ENCODE results near the gene DENND1A.

Gene DENND1A

DNA sequence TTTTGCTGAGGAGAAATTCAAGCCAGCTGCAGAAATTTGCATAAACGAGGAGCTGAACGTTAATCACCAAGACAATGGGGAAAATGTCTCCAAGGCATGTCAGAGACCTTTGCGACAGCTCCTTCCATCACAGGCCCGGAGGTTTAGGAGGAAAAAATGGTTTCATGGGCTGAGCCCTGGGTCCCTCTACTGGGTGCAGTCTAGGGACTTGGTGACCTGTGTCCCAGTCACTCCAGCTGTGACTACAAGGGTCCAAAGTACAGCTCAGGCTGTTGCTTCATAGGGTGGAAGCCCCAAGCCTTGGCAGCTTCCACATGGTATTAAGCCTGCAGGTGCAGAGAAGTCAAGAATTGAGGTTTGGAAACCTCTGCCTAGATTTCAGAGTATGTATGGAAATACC is 207.5 kb downstream of the DENND1A start:
- DNase-seq: no peak

DNA sequence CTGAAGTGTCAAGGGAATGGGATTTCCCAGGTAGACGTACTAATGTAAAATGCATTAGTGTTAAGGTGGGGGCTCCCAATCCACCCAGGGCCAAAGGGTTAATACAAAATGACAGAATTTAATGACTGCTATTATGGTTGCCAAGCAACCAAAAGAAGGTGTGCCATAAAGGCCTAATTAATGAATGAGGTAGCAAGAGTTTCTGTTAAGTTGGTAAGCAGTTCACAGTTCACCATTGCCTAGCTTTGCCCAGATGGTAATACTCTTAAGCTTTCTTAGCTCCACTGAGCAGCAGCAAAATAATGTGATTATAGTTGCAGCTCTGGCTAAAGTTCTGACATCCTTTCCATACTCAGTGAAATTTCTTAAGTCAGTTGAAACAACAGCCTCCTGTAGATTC is 211.7 kb downstream of the DENND1A start:
- DNase-seq: no peak

DNA sequence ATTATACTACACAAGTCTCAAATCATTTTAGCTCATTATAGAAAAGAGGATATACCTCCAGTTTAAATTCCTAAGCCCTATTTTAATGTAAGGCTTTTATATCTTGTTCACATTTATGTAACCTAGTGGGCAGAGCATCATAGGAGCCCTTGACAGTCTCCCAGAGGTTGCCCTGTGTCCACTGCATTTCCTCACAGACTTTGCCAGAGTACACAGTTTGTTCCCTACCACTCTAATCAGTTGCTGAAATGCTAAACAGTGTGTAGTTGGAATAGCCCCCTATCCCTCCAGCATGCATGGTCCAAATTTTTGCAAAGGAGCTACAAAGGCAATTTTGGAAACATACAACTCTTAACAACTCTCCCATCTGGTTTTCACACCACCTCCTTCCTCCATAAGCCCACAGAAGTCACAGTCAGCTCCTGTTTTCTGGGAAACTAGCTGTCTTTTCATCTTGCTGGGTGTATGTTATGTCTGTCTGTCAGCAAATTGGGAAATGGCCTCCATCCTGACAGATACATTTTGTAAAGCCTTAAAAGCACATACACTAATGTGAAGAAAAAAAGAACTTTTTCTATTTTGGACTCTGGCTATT is 212.2 kb downstream of the DENND1A start:
- no peak for DNase-seq

DNA sequence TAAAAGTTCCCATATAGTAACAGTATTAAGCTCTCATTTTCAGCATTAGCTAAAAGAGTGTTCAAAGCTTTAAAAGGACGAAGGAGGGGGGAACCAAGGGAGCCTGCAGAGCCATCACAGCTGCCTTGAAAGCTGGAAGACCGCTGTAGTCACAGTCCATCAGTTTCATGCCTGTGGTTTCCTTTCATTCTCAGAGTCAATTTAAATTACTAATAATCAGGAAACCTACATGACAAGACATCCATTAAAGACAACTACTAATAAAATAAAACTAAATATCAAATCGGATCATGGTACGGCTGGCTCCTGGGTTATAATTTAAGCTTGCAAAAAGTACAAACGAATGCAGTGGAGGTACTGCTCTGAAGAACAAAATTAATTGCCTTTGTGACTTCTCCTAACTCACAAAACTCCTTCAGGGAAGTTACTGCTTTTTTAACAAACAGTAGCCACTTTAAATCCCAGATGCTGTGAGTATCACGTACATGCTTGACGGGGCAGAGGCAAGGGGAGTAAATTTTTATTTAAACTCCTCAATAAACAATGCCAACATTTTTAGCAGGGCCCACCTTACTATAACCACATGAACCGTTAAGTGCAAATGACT is 213.5 kb downstream of the DENND1A start:
- DNase-seq: no peak

DNA sequence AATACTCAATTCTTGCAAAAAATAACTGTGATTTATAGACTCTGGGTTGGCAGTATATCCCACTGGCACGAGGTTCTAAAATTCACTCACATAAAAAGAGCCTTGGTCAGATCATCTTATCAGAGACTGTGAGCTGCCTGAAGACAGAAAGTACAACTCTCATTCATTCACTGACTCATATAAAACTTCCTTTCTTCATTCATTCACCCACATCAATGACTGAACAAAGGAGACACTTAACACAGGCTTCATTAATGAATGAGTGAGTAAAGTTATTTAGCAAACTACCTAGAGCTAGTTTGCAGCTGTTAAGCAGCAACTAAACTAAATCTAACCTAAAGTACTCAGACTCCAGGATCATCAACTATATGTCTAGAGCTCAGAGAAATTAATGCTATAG is 214.7 kb downstream of the DENND1A start:
- no peak for DNase-seq

DNA sequence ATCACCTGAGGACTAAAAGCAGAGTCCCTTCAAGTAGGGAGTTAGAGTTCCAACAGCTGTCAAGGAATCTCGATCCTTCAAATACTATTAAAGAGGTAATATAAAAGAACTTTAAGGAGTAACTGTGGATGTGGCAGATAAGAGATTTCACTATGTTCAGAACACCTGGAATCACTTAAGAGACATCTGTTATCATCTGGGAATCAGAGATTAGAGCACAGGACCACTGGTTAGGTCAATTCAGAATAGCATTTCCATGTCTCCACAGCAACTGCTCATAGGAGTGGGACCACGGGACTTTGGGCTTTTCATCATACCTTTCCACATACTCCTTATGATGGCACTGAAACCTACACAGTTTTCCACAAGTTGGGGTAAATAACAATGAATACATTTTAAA is 216.6 kb downstream of the DENND1A start:
- DNase-seq: no peak

DNA sequence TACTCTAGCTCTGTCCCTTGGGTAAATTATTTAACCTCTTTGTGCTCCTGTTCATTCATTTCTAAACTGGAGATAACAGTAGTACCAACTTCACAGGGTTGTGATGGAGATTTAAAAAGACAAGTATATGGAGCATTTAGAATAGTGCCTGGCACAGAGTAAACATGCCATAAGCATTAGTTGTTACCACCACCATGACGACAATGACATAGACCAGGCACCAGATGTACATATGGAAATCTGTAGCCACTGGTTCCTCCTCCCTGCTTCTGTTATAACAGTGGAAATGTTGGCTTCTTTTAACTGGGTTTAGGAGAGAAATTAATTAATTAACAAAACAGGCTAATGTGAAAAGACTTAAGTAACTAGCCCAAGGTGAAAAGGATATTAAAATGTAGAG is 217.5 kb downstream of the DENND1A start:
- DNase-seq: peak; percentile 39

DNA sequence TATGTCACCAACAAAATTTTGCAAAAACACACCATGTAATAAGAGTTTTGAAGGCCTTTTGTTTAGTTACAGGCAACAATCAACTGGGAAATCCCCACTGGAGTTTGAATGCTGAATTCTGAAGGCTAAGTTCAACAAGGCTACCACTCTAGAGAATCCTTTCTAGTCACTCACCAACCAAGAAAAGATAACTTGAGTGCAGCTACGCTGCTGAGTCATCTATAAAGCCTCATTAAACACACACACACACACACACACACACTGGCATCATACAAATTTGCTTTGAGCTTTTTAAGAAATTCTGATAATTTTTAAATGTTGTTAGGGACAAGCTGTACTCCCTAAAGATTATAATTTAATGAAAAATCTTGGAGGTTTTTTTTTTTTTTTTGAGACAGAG is 219.6 kb downstream of the DENND1A start:
- DNase-seq: peak; percentile 88

DNA sequence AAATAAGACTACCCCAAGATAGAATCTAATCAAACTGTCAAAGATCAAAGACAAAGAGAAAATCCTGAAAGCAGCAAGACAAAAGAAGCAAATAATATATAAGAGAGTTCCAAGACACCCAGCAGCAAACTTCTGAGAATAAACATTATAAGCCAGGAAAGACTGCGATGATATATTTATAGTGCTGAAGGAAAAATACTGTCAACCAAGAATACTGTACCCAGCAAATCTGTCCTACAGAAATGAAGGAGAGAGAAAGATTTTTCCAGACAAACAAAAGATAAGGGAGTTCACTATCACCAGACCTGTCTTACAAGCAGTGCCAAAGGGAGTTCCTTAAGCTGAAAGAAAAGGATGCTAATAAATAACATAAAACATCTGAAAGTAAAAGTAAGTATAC is 227.4 kb downstream of the DENND1A start:
- no peak for DNase-seq

DNA sequence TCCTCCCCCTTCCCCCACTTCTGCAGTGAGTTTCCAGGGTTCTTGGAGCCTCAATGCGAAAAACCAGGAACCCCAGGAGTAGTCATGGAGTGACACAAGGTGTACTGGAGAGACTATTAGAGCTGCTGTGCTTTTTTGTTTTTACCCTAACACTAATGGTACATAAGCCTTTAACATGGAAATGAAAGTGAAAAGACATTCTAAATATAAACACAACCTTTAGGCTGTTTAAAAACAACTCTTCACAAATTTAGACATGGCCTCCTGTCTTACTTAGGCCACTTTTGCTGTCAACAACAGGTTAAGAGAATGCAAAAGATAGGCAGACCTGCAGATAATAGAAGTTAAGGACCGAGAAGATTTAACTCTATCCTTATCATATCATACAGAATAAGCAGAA is 232.2 kb downstream of the DENND1A start:
- no peak for DNase-seq

DNA sequence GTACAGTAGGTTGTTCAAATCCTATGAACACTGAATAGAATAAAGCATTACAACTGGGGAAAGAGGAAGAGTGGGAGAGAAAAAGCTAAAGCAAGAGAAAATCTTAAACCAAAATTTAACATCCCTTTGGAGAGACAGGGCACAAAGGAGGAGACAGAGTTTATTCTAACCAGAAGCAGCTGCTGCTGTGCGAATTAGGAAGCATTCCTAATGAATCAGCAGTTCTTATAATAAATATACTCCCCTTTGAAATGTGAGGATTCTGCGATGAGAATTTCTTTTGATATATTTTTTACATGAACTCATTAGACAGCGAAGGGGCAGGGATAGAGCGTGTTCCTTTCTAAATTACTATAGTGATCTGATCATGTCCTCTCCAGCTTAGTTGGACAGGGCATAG is 233.4 kb downstream of the DENND1A start:
- peak; percentile 35 for DNase-seq

DNA sequence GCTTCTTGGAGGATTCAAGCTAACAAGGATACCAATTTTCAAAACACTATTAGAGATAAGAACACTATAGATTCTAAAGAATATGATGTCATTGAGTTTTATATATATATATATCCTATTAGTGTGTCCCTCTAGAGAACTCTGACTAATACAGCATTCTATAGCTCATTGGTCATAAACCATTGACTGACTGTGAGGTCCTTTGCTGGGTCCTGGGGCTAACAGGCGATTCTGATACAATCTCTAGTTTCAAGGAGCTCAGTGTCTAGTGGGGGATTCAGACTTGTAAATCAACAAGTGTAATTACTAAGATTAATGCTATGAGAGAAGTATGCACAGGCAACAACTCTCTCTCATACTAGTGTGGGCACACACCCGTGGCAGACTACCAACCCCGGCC is 234.5 kb downstream of the DENND1A start:
- DNase-seq: peak; percentile 74

DNA sequence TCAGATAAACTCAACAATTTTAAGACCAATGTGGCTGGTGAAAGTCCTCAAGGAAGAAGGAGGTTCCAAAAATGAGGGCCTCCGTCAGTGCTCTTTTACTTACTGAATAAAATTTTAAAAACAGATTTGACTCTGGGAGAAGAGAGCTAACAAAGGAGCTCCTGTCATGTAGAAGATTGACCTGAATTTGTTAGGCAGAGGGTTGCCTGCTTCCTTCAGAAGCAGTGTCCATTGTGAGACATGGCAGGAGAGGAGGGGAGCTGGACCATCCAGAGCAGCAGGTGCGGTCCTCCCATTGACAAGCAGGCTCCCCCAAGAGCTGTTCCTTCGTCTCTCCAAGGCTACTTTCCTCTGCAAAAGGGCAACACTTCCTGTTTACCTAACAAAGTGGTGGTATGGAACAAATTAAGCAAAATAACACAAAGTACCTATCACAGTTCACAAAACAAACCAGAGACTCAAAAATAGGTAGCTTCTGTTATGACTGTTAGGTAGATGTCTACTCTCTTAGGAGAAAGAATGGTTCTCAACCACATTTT is 238.1 kb downstream of the DENND1A start:
- DNase-seq: no peak

DNA sequence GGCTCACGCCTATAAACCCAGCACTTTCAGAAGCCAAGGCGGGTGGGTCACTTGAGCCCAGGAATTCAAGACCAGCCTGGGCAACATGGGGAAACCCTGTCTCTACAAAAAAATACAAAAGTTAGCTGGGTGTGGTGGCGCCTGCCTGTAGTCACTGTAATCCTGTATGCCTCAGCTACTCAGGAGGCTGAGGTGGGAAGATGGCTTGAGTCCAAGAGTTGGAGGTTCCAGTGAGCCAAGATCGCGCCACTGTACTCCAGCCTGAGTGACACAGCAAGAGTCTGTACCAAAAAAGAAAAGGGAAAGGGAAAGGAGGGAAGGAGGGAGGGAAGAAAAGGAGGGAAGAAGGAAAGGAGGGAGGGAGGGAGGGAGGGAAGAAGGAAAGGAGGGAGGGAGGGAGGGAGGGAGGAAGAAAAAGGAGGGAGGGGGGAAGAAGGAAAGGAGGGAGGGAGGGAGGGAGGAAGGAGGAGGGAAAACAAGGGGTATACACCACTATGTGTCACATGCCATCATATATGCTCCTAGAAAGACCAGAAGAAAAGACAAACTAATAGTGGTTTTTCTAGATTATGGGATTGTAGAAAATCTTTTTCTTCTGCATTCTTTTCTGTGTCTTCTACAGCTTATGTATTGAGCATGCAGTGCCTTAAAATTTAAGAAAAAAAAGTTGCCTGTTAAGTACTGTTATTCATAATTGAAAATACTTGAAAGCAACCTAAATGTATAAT is 240.1 kb downstream of the DENND1A start:
- no peak for DNase-seq

DNA sequence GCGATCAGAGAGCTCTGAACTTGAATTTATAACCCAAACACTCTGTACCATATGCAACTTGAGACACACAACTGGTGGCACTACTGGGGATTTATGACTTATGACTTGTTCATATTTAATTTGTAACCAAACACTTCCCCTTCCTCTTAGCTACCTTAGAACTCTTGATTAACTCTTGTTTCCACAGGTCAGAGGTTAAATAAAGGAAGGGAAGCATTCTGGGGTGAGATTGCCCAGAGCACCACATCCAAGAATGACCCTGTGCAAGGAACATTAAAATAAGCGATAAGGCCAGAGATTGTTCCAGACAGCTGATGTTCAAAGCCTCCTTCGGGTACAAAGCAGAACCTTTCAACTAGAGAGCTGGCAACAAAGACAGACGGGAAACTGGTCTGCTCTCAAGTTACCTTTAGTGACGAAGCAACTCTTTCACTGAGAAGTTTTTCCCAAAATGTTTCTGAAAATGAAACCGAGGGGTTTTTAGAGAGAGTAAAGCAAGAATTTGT is 242.6 kb downstream of the DENND1A start:
- DNase-seq: no peak

DNA sequence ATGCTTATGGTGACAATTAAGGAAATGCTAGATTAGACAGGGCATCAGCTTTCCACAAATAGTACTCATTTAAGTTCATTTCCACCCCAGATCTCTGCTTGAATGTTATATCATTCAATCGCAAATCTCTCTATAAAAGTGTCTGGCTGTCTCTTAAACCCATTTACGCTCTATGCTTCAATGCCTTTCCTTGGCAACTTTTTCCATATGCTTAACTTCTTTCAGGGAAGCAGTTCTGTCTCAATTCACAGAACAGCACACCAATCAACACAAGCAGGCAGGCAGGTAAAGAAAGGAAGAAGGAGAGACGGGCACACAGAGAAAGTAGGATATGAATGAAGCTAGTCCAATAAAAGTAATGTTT is 243.1 kb downstream of the DENND1A start:
- DNase-seq: no peak

DNA sequence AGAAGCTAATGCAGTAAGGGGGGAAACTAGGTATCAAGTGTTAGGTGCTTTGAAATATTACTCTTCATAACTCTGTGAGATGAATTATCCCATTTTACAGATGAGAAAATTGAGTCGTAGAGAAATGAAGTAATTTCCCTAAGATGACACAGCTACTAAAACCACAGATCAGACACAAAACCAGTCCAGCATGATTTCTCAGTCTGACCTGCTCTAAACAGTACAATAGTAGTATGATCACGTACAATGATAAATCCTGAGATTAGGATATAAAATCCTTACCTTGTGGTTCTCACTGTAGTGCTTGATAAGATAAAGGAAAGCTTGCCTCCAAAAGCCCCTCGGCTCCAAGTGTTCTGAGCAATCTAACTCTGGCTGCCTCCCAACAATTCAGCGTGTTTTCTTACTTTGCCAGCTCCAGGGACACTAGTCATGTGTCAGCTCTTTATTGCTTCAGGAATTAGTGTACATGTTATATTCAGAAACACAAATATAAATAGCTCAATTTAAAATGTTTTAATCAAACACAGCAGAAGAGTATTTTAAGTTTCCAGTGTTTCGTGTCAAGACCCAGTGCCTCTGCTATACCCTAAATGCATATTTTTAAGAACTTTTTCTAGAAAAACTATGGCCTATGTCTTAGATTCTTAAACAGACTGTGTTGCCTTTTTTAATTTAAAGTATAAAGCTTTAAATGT is 243.6 kb downstream of the DENND1A start:
- DNase-seq: peak; percentile 67

DNA sequence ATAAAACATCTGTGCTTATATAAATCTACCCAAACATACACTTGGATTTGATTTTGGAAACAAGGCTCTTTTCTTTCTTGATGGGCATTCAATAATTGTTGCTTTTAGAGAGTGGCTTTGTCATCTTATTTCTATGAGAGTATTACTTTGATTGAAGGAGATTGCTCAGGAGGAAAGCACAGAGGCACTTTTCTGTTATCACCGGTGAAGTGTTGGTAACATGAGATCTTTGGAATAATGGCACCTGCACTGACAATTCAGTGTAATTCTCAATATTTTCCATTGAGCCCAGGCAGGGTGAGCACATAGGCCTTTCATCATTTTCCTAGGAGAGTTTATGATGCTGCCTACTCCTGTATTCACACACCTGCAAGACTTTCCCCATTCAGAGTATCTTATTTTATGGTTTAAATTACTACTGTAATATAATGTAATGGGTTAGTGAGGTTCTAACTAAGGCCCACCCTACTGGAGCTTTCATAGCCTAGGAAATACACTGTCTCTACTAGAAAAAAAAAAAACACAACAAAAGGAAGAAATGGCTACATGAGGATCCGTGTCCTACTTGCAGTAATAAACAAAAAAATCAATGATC is 244.3 kb downstream of the DENND1A start:
- DNase-seq: no peak

DNA sequence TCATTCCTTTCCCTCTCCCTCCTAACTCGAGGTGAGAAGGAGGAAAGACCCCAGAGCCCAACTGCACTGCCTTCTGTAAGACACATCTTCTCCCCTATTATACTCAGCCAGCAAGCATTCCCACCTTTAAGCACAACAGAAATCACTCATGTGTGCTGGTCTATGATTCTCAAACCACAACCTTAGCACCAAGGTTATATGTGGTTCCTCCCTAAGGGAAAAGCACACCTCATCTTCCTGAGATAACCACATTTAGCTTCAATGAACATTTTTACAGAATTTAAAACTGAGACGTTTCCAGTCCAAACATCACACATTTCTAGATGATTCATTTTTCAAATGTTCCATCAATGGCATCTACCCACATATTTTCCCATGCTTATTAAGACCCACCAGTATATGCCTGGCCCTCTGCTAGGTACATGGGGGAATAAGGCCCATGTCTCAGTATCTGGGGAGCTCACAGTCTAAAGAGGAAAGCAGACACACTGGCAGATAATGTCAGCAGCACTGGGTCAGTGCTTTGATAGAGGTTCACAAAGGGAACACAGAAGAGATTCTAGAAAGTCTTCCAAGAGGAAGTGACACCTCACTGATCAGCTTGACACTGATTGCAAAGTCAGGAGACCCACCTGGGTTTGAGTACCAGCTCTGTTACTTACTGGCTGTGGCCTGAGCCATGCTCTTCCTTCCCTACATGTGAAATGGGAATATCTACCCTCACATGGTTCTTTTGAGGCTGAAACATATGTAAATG is 245.4 kb downstream of the DENND1A start:
- DNase-seq: peak; percentile 38

DNA sequence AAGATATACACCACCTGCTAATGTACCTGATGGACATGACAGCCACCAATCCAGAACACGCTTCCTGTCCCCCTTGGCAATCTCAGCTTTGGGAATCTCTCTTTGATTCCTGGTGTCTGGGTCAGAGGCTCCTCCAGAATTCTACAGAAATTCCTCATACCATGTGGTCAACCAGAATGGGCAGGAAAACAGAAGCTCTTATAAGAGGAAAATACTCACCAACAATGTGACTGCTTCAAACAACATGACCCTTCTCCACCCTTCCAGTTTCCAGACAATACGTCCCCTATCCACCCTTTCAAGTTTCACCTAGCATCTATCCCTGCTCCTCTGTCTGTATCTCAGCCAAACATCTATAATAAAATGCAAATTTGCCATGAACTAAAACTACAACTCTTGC is 247.2 kb downstream of the DENND1A start:
- no peak for DNase-seq

DNA sequence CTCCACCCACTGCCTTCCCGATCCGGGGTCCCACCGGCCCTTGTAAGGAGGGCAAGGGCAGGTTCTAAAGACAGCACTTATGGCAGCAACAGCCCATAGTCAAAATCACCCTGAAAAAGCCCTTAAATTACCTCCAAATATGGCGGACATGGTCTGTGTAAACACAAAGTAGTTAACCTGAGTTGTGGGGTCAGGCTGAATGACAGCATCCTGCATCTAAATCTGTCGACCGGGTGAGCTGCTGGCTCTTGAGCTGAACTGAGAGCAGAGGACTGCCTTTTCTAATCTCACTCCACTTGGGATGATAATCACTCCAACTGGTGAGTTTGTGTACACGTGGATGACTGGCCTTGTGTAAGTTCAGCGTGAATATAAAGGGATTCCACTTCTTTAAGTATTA is 249.6 kb downstream of the DENND1A start:
- no peak for DNase-seq
